Gastroesophageal sphincter (tissue), 4 donors: ENCODE results near the gene THSD1. TPM values are rescaled to one million over a fixed set of nuclear protein-coding genes. Genes with fewer than 3 reads are reported as not detected.

Source experiments
- ATAC-seq: fragments of 150-250 bp; one replicate; pipeline ENCODE4 v1.9.1; 2016; ENCODE audit warnings: mild to moderate bottlenecking, moderate library complexity
- H3K27ac ChIP-seq, 4 donors: fragments of 200-600 bp; sonication (generic) in 3 of 4; 1 replicate in 3 of 4; 2 replicates in 1 of 4; pipeline ENCODE4 v1.5.1; 2016 to 2019
- H3K27me3 ChIP-seq: fragments of 200-600 bp; sonication (generic); one replicate; pipeline ENCODE4 v1.5.1; 2019
- H3K36me3 ChIP-seq, 2 donors: fragments of 200-600 bp; sonication (generic); one replicate each; pipeline ENCODE4 v1.5.1; 2019; ENCODE audit warnings: control low read depth in 1 of 2
- H3K4me1 ChIP-seq, 3 donors: fragments of 200-600 bp; sonication (generic); 1 replicate in 2 of 3; 2 replicates in 1 of 3; pipeline ENCODE4 v1.5.1; 2016 to 2019; ENCODE audit warnings: control low read depth in 2 of 3
- H3K4me3 ChIP-seq, 2 donors: fragments of 200-600 bp; sonication (generic); one replicate each; pipeline ENCODE4 v1.5.1; 2019; ENCODE audit warnings: mild to moderate bottlenecking in 1 of 2, moderate library complexity in 1 of 2
- H3K9me3 ChIP-seq, 3 donors: fragments of 200-600 bp; sonication (generic); one replicate each; pipeline ENCODE4 v1.5.1; 2017 to 2019; ENCODE audit warnings: control low read depth in 2 of 3
- CTCF ChIP-seq, 4 experiments: fragments of 200-600 bp in 2 of 4; fragments of 450-650 bp in 2 of 4; sonication (generic) in 1 of 4; IDR thresholded peaks; one replicate each; pipeline ENCODE4 v1.5.1; 2017 to 2019; ENCODE audit warnings: antibody characterized with exemption in 4 of 4, mild to moderate bottlenecking in 2 of 4, moderate library complexity in 2 of 4
- EP300 ChIP-seq: sonication (generic); formaldehyde crosslinking; IDR thresholded peaks from one replicate; pipeline ENCODE4 v1.6.1; 2017; ENCODE audit warnings: antibody characterized with exemption, mild to moderate bottlenecking
- POLR2A ChIP-seq, 2 donors: fragments of 450-650 bp; IDR thresholded peaks; one replicate each; pipeline ENCODE4 v1.6.1; 2017; ENCODE audit warnings: antibody characterized with exemption in 2 of 2, mild to moderate bottlenecking in 2 of 2, moderate library complexity in 1 of 2
- POLR2AphosphoS5 ChIP-seq: sonication (generic); formaldehyde crosslinking; IDR thresholded peaks from one replicate; pipeline ENCODE4 v1.6.1; 2017; ENCODE audit warnings: antibody characterized with exemption
- WGBS, 2 donors: methylation state at CpG; one replicate each; pipeline ENCODE4 v1.1.5; 2018; ENCODE audit warnings: low coverage in 1 of 2; 5-methylcytosine and 5-hydroxymethylcytosine counted together
- total RNA-seq, 4 donors: library from RNA; depleted of rRNA; stranded (reverse); fragments of >200 nt; gene quantifications; one replicate each; pipeline ENCODE4 v1.1.0, GENCODE V29; 2016

Gene THSD1
- total RNA-seq, 4 donors from 2014 or later = 3.9 to 8.9 (median 6.2) TPM

DNA sequence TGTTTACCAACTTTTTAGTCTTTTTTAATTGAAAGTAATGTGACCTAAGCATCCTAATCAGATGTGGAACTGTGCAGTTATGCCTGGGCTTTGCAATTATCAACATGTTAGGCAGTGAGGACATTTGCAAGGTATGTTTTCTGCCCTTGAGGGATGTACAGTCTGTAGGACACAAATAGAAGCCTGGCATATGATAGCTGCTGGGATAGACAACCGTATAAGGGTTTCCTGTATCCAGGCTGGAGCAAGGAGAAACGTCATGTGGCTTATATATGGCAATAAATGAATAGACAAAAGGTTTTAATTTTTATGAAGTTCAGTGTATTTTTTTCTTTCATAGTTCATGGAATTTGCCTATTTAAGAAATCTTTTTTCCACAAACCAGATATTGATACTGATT, 46.5 kb upstream of the THSD1 start:
- Histone ChIP-seq H3K4me1 (peaks cover 0 to 49% (median 13%) of the 10 kb centered on the region in 3 donors), H3K36me3 (no peaks in the 10 kb centered on the region), H3K9me3 (no peaks in the 10 kb centered on the region), H3K4me3 (no peak overlapping the region), H3K27ac (no peak overlapping the region), H3K27me3 (no peaks in the 10 kb centered on the region)
- 67 to 86% methylated on average over 2 of the region's 2 CpGs for WGBS, 2 donors
- ATAC-seq = no peak
- TF ChIP-seq EP300 (no peak), POLR2AphosphoS5 (no peak), CTCF (IDR thresholded peaks at IDR 0.05) (no peak), POLR2A (IDR thresholded peaks at IDR 0.05) (no peak)

GRCh38 chr13:52451135-52451804, 45.3 kb upstream of the THSD1 start:
- Histone ChIP-seq H3K4me3 (peak overlapping the region in 1 of 2 donors; percentile 98), H3K36me3 (no peaks in the 10 kb centered on the region), H3K27ac (peak overlapping the region in 1 of 4 donors; percentile 94), H3K9me3 (no peaks in the 10 kb centered on the region), H3K4me1 (peaks cover 0 to 51% (median 13%) of the 10 kb centered on the region in 3 donors), H3K27me3 (no peaks in the 10 kb centered on the region)
- no peak for TF ChIP-seq EP300
- no peak for TF ChIP-seq CTCF (IDR thresholded peaks at IDR 0.05)
- TF ChIP-seq POLR2A (IDR thresholded peaks at IDR 0.05) = no peak
- no peak for TF ChIP-seq POLR2AphosphoS5
- no peak for ATAC-seq
- WGBS, 2 donors = 45 to 81% methylated on average over 7 to 15 of the region's 24 CpGs

DNA sequence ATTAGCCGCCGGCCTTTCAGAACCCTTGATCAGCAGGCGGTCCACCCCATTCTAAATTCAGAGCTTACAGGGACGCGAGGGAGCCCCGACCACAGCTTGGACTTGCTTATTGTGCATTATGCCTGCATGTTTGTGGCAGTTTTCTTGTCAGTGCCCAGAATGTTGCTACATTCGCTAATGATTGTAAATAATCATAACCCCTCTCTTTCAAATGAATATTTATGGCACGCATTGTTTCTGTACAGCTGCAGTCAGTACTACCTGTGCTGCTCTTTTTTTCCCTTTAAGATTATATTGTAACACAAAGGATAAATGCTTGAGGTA, 44.8 kb upstream of the THSD1 start:
- Histone ChIP-seq H3K27me3 (no peaks in the 10 kb centered on the region), H3K4me3 (peak overlapping the region; percentile 78 to 98), H3K36me3 (peaks cover 0 to 4% of the 10 kb centered on the region in 2 donors), H3K4me1 (peaks cover 0 to 47% (median 13%) of the 10 kb centered on the region in 3 donors), H3K9me3 (no peaks in the 10 kb centered on the region), H3K27ac (peak overlapping the region in 3 of 4 donors; percentile 93 to 94 (median 94))
- WGBS, 2 donors = 14 to 19% methylated on average over 3 to 5 of the region's 8 CpGs
- TF ChIP-seq POLR2AphosphoS5 (no peak), CTCF (IDR thresholded peaks at IDR 0.05) (no peak), POLR2A (IDR thresholded peaks at IDR 0.05) (no peak), EP300 (no peak)
- ATAC-seq = no peak

- peak; percentile 93 for ATAC-seq
- Histone ChIP-seq H3K4me3 (peak within 1 kb of the TSS; percentile 78 to 98), H3K36me3 (peaks cover 0 to 9% of the 10 kb centered on the region in 2 donors), H3K27ac (peak within 1 kb of the TSS; percentile 76 to 94 (median 94)), H3K4me1 (peaks cover 0 to 47% (median 13%) of the 10 kb centered on the region in 3 donors), H3K9me3 (no peaks in the 10 kb centered on the region), H3K27me3 (no peaks in the 10 kb centered on the region)
- TF ChIP-seq POLR2A (IDR thresholded peaks at IDR 0.05) (peak; percentile 80 to 84), CTCF (IDR thresholded peaks at IDR 0.05) (peak; percentile 99 to 100 (median 99)), EP300 (no peak), POLR2AphosphoS5 (peak; percentile 84)
- 0% methylated on average over 2 of the region's 105 CpGs; no CpG with 5 or more reads in 1 of the 2 donors for WGBS, 2 donors
Measured at GRCh38 chr13:52450012-52450792, 44.2 kb upstream of the THSD1 start, which contains the start of gene VPS36. Gene VPS36 (minus strand): TSS chr13:52450634. CDS start chr13:52450594, 40 bp downstream.
